Large intestine (tissue), 3 donors: Measurements from ENCODE around the gene CCNQ. TPM values are rescaled to one million over a fixed set of nuclear protein-coding genes. Genes with fewer than 3 reads are reported as not detected.

Source experiments
- DNase-seq, 2 donors: peaks; one replicate each; pipeline versions ENCODE4 v3.0.0 to v3.0.0-alpha.2; 2013
- H3K27ac ChIP-seq: one replicate; pipeline ENCODE4 v1.5.1; 2013; ENCODE audit warnings: low read length
- H3K27me3 ChIP-seq: 2 replicates; pipeline ENCODE4 v1.6.1; 2013; ENCODE audit warnings: low read length; ENCODE audit not compliant: control insufficient read depth, insufficient read depth
- H3K36me3 ChIP-seq: 2 replicates; pipeline ENCODE4 v1.6.1; 2013; ENCODE audit warnings: low read length; ENCODE audit not compliant: control insufficient read depth, insufficient read depth
- H3K4me1 ChIP-seq: one replicate; pipeline ENCODE4 v1.6.1; 2013; ENCODE audit warnings: low read length; ENCODE audit not compliant: control insufficient read depth, insufficient read depth
- H3K4me3 ChIP-seq: one replicate; pipeline ENCODE4 v1.5.1; 2013; ENCODE audit warnings: low read length
- H3K9me3 ChIP-seq: one replicate; pipeline ENCODE4 v1.6.1; 2013; ENCODE audit warnings: mild to moderate bottlenecking, low read depth, low read length, moderate library complexity; ENCODE audit not compliant: control insufficient read depth
- WGBS: methylation state at CpG from one replicate; pipeline ENCODE4 v1.1.5; 2013; ENCODE audit warnings: low lambda C conversion rate; ENCODE audit not compliant: insufficient coverage; 5-methylcytosine and 5-hydroxymethylcytosine counted together
- polyA plus RNA-seq: library from polyadenylated mRNA; unstranded; fragments of 120-200 nt; gene quantifications from one replicate; pipeline ENCODE4 v1.2.1, GENCODE V29; 2013

Gene CCNQ
- polyA plus RNA-seq, 1 donor = 15.9 TPM

GRCh38 chrX:153587342-153587741 is 11.6 kb downstream of the CCNQ start:
- Histone ChIP-seq H3K4me1 (no peaks in the 10 kb centered on the region), H3K27ac (no peak overlapping the region), H3K9me3 (no peaks in the 10 kb centered on the region), H3K4me3 (no peak overlapping the region), H3K27me3 (no peaks in the 10 kb centered on the region), H3K36me3 (peaks cover 17% of the 10 kb centered on the region)
- no CpG with 5 or more reads among the region's 10 CpGs for WGBS
- no peak for DNase-seq

- WGBS = 80% methylated on average over 1 of the region's 4 CpGs
These were observed 13.1 kb downstream of the CCNQ start for GRCh38 chrX:153585827-153586226.

GRCh38 chrX:153583433-153583832 is 15.5 kb downstream of the CCNQ start:
- no CpG with 5 or more reads among the region's 2 CpGs for WGBS
- no peaks in the 10 kb centered on the region for H3K27me3 ChIP-seq
- no peak for DNase-seq
- H3K4me3 ChIP-seq = no peak overlapping the region
- H3K36me3 ChIP-seq = peaks cover 10% of the 10 kb centered on the region
- H3K27ac ChIP-seq = no peak overlapping the region
- no peaks in the 10 kb centered on the region for H3K4me1 ChIP-seq
- no peaks in the 10 kb centered on the region for H3K9me3 ChIP-seq

More at GRCh38 chrX:153585827-153586226, 13.1 kb downstream of the CCNQ start:
- Histone ChIP-seq H3K4me3 (no peak overlapping the region), H3K9me3 (no peaks in the 10 kb centered on the region), H3K27ac (no peak overlapping the region), H3K36me3 (peaks cover 12% of the 10 kb centered on the region), H3K4me1 (no peaks in the 10 kb centered on the region), H3K27me3 (no peaks in the 10 kb centered on the region)
- DNase-seq = no peak

GRCh38 chrX:153582896-153583295 is 16.0 kb downstream of the CCNQ start:
- peak; percentile 22 to 42 for DNase-seq
- no CpG with 5 or more reads among the region's 13 CpGs for WGBS

GRCh38 chrX:153580700-153581386 is 18.1 kb downstream of the CCNQ start:
- H3K36me3 ChIP-seq = no peaks in the 10 kb centered on the region
- H3K4me3 ChIP-seq = no peak overlapping the region
- WGBS = no CpG with 5 or more reads among the region's 14 CpGs
- H3K27ac ChIP-seq = no peak overlapping the region
- no peaks in the 10 kb centered on the region for H3K9me3 ChIP-seq
- H3K27me3 ChIP-seq = no peaks in the 10 kb centered on the region
- peaks cover 2% of the 10 kb centered on the region for H3K4me1 ChIP-seq
- DNase-seq = no peak

More at GRCh38 chrX:153582896-153583295, 16.0 kb downstream of the CCNQ start:
- no peak overlapping the region for H3K27ac ChIP-seq
- no peaks in the 10 kb centered on the region for H3K9me3 ChIP-seq
- H3K4me1 ChIP-seq = no peaks in the 10 kb centered on the region
- H3K27me3 ChIP-seq = no peaks in the 10 kb centered on the region
- H3K4me3 ChIP-seq = no peak overlapping the region
- H3K36me3 ChIP-seq = peaks cover 9% of the 10 kb centered on the region

GRCh38 chrX:153578889-153579288 is 20.1 kb downstream of the CCNQ start:
- H3K4me3 ChIP-seq = no peak overlapping the region
- no peaks in the 10 kb centered on the region for H3K36me3 ChIP-seq
- H3K27ac ChIP-seq = no peak overlapping the region
- H3K4me1 ChIP-seq = peaks cover 2% of the 10 kb centered on the region
- H3K27me3 ChIP-seq = no peaks in the 10 kb centered on the region
- DNase-seq = no peak
- no CpG with 5 or more reads among the region's 2 CpGs for WGBS
- no peaks in the 10 kb centered on the region for H3K9me3 ChIP-seq

GRCh38 chrX:153578200-153578835 is 20.6 kb downstream of the CCNQ start:
- Histone ChIP-seq H3K27ac (no peak overlapping the region), H3K27me3 (no peaks in the 10 kb centered on the region), H3K4me1 (peaks cover 2% of the 10 kb centered on the region), H3K36me3 (no peaks in the 10 kb centered on the region), H3K9me3 (no peaks in the 10 kb centered on the region), H3K4me3 (no peak overlapping the region)
- WGBS = 80% methylated on average over 1 of the region's 18 CpGs
- DNase-seq = no peak

GRCh38 chrX:153576961-153577360 is 22.0 kb downstream of the CCNQ start:
- H3K36me3 ChIP-seq = no peaks in the 10 kb centered on the region
- no CpG with 5 or more reads among the region's 6 CpGs for WGBS
- H3K27me3 ChIP-seq = no peaks in the 10 kb centered on the region
- DNase-seq = no peak
- H3K4me3 ChIP-seq = no peak overlapping the region
- no peaks in the 10 kb centered on the region for H3K9me3 ChIP-seq
- H3K4me1 ChIP-seq = peaks cover 2% of the 10 kb centered on the region
- H3K27ac ChIP-seq = no peak overlapping the region

GRCh38 chrX:153576239-153576870 is 22.6 kb downstream of the CCNQ start:
- DNase-seq = peak in 1 of 2 donors; percentile 22
- Histone ChIP-seq H3K27me3 (no peaks in the 10 kb centered on the region), H3K36me3 (no peaks in the 10 kb centered on the region), H3K27ac (no peak overlapping the region), H3K9me3 (no peaks in the 10 kb centered on the region), H3K4me1 (peaks cover 2% of the 10 kb centered on the region), H3K4me3 (no peak overlapping the region)
- no CpG with 5 or more reads among the region's 10 CpGs for WGBS

GRCh38 chrX:153573984-153574383 is 25.0 kb downstream of the CCNQ start:
- no CpG with 5 or more reads among the region's 4 CpGs for WGBS
- Histone ChIP-seq H3K27ac (no peak overlapping the region), H3K9me3 (no peaks in the 10 kb centered on the region), H3K4me1 (peaks cover 2% of the 10 kb centered on the region), H3K36me3 (no peaks in the 10 kb centered on the region), H3K27me3 (no peaks in the 10 kb centered on the region), H3K4me3 (no peak overlapping the region)
- no peak for DNase-seq
